WTC11 (cell line): ENCODE measurements around the gene SDF4. TPM values are rescaled to one million over a fixed set of nuclear protein-coding genes. Genes with fewer than 3 reads are reported as not detected.
"Not testable (repeated sequence)": the region's sequence is repeated elsewhere in the genome, so short reads cannot be mapped to it uniquely, and the experiment has no call there.

Source experiments
- ATAC-seq: fragments of 200-7000 bp; cut with Tn5 transposase; 2 replicates; pipeline ENCODE4 v1.10.0; 2021; ENCODE audit warnings: mild to moderate bottlenecking, moderate library complexity
- CTCF ChIA-PET: fragments of 300-600 bp; sonication (Branson Sonifier 250); formaldehyde crosslinking; loops from one replicate; lab custom pipeline; 2021; ENCODE audit warnings: antibody characterized with exemption; lab: Charles Lee
- POLR2A ChIA-PET: fragments of 350-600 bp; sonication (Branson Sonifier 250); formaldehyde crosslinking; loops from one replicate; lab custom pipeline; 2021; ENCODE audit warnings: antibody characterized with exemption; lab: Charles Lee
- DNase-seq: peaks from one replicate; pipeline ENCODE4 v3.0.0; 2021; ENCODE audit warnings: low spot score
- H3K27ac Mint-ChIP-seq: 2 replicates; pipeline ENCODE4 v1.8.0; 2021; ENCODE audit warnings: mixed read lengths
- H3K27me3 Mint-ChIP-seq: 2 replicates; pipeline ENCODE4 v1.8.0; 2021; ENCODE audit warnings: low read depth, mild to moderate bottlenecking, moderate library complexity, mixed read lengths
- H3K36me3 Mint-ChIP-seq: 2 replicates; pipeline ENCODE4 v1.8.0; 2021; ENCODE audit warnings: mixed read lengths
- H3K4me1 Mint-ChIP-seq: 2 replicates; pipeline ENCODE4 v1.8.0; 2022; ENCODE audit warnings: mixed read lengths
- H3K4me3 Mint-ChIP-seq: 2 replicates; pipeline ENCODE4 v1.8.0; 2021; ENCODE audit warnings: mild to moderate bottlenecking, moderate library complexity, mixed read lengths
- H3K9me3 Mint-ChIP-seq: 2 replicates; pipeline ENCODE4 v1.8.0; 2021; ENCODE audit warnings: mixed read lengths
- ESRRA ChIP-seq: sonication (generic); formaldehyde crosslinking; IDR thresholded peaks from 2 replicates; pipeline ENCODE4 v1.8.1; 2022; ENCODE audit warnings: mild to moderate bottlenecking, missing genetic modification reagents, borderline replicate concordance
- FOXJ3 ChIP-seq: sonication (generic); formaldehyde crosslinking; IDR thresholded peaks from 2 replicates; pipeline ENCODE4 v1.9.0; 2021; ENCODE audit warnings: missing genetic modification reagents, mild to moderate bottlenecking, borderline replicate concordance
- HMGA2 ChIP-seq: fragments of 250-450 bp; sonication (Bioruptor Pico); IDR thresholded peaks from 2 replicates; pipeline ENCODE4 v1.4.0; 2021; ENCODE audit warnings: mild to moderate bottlenecking, moderate library complexity
- IRF2 ChIP-seq: sonication (generic); formaldehyde crosslinking; IDR thresholded peaks from 2 replicates; pipeline ENCODE4 v1.8.0; 2022; ENCODE audit warnings: low read depth, missing genetic modification reagents, borderline replicate concordance
- JAZF1 ChIP-seq: fragments of 250-450 bp; sonication (Bioruptor Pico); IDR thresholded peaks from 2 replicates; pipeline ENCODE4 v1.9.0; 2021; ENCODE audit warnings: moderate library complexity, mild to moderate bottlenecking, inconsistent platforms
- KAT7 ChIP-seq: sonication (generic); formaldehyde crosslinking; IDR thresholded peaks from 2 replicates; pipeline ENCODE4 v1.8.1; 2023; ENCODE audit warnings: missing genetic modification reagents, mild to moderate bottlenecking, borderline replicate concordance
- PRRX2 ChIP-seq: fragments of 250-450 bp; sonication (Bioruptor Pico); IDR thresholded peaks from 2 replicates; pipeline ENCODE4 v1.8.0; 2021; ENCODE audit warnings: mild to moderate bottlenecking
- TEAD4 ChIP-seq: sonication (generic); formaldehyde crosslinking; IDR thresholded peaks from 2 replicates; pipeline ENCODE4 v1.8.0; 2022; ENCODE audit warnings: mild to moderate bottlenecking, missing genetic modification reagents
- ZNF232 ChIP-seq: sonication (generic); formaldehyde crosslinking; IDR thresholded peaks from 2 replicates; pipeline ENCODE4 v1.8.0; 2022; ENCODE audit warnings: mild to moderate bottlenecking, missing genetic modification reagents
- ZNF396 ChIP-seq: fragments of 250-450 bp; sonication (Bioruptor Pico); IDR thresholded peaks from 2 replicates; pipeline ENCODE4 v1.8.0; 2021; ENCODE audit warnings: mild to moderate bottlenecking, moderate library complexity, borderline replicate concordance
- ZNF416 ChIP-seq: fragments of 250-450 bp; sonication (Bioruptor Pico); IDR thresholded peaks from 2 replicates; pipeline ENCODE4 v1.9.0; 2021; ENCODE audit warnings: mild to moderate bottlenecking, inconsistent platforms
- total RNA-seq: library from RNA; stranded (reverse); gene quantifications from 3 replicates; pipeline ENCODE4 v1.2.3, GENCODE V29; 2021
- TF ChIP-seq, protein P1 (sequence below): sonication (generic); formaldehyde crosslinking; IDR thresholded peaks from 2 replicates; pipeline ENCODE4 v1.8.1; 2022; ENCODE audit warnings: missing genetic modification reagents, borderline replicate concordance
- TF ChIP-seq, protein P2 (sequence below): fragments of 250-450 bp; sonication (Bioruptor Pico); IDR thresholded peaks from 2 replicates; pipeline ENCODE4 v1.9.0; 2021; ENCODE audit warnings: mild to moderate bottlenecking
- TF ChIP-seq, protein P3 (sequence below): sonication (generic); formaldehyde crosslinking; IDR thresholded peaks from 2 replicates; pipeline ENCODE4 v1.8.0; 2022; ENCODE audit warnings: mild to moderate bottlenecking, missing genetic modification reagents
- TF ChIP-seq, protein P4 (sequence below): sonication (generic); formaldehyde crosslinking; IDR thresholded peaks from 2 replicates; pipeline ENCODE4 v1.8.0; 2022; ENCODE audit warnings: missing genetic modification reagents
- TF ChIP-seq, protein P5 (sequence below): sonication (generic); formaldehyde crosslinking; IDR thresholded peaks from 2 replicates; pipeline ENCODE4 v1.8.1; 2022; ENCODE audit warnings: low read depth, mild to moderate bottlenecking, moderate library complexity, missing genetic modification reagents, borderline replicate concordance

Gene SDF4
- total RNA-seq, 1 experiment from 2014 or later = 101 TPM

DNA sequence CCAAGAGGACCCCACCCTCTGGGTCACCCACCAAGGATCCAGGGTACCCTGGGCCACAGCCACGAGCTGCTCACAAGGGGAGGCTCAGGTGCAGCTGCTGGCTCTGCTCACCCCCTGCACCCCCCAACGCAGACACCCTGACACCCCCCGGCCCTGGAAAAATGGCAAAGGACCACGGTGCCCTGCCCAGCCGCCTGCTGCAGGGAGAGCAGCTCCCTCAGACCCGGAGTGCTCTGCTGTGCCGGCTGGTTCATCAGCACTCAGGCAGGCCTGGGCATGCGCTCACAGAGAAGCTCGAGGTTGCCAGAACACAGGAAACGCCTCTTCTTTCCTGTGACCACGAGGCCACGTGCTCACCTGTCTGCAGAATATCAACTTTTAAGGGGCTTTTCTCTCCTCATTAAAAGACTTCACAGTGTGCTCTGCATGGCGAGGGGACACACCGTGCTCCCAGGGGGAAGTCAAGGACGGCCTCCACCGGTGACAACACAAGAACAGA is 19.0 kb upstream of the SDF4 start:
- Mint-ChIP-seq H3K9me3 (no peaks in the 10 kb centered on the region), H3K4me3 (no peak overlapping the region), H3K36me3 (peaks cover 26% of the 10 kb centered on the region), H3K4me1 (no peaks in the 10 kb centered on the region), H3K27ac (peak overlapping the region; percentile 92), H3K27me3 (no peaks in the 10 kb centered on the region)
- POLR2A ChIA-PET = no interaction called here
- CTCF ChIA-PET = interaction anchor here (0.8 to 1.9 kb wide), 11 partner anchors 11 to 266 kb away, joined by 3 to 9 read pairs (median 4); partner anchors contain the start of gene ISG15
- TF ChIP-seq ESRRA (CRISPR knock-in tag) (no peak), KAT7 (CRISPR knock-in tag) (no peak), TEAD4 (CRISPR knock-in tag) (no peak), ZNF232 (CRISPR knock-in tag) (no peak), ZNF416 (CRISPR knock-in tag) (no peak), HMGA2 (CRISPR knock-in tag) (no peak), PRRX2 (CRISPR knock-in tag) (no peak)
- TF ChIP-seq, protein P1, sequence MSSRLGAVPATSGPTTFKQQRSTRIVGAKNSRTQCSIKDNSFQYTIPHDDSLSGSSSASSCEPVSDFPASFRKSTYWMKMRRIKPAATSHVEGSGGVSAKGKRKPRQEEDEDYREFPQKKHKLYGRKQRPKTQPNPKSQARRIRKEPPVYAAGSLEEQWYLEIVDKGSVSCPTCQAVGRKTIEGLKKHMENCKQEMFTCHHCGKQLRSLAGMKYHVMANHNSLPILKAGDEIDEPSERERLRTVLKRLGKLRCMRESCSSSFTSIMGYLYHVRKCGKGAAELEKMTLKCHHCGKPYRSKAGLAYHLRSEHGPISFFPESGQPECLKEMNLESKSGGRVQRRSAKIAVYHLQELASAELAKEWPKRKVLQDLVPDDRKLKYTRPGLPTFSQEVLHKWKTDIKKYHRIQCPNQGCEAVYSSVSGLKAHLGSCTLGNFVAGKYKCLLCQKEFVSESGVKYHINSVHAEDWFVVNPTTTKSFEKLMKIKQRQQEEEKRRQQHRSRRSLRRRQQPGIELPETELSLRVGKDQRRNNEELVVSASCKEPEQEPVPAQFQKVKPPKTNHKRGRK (CRISPR knock-in tag) = no peak
- TF ChIP-seq, protein P2, sequence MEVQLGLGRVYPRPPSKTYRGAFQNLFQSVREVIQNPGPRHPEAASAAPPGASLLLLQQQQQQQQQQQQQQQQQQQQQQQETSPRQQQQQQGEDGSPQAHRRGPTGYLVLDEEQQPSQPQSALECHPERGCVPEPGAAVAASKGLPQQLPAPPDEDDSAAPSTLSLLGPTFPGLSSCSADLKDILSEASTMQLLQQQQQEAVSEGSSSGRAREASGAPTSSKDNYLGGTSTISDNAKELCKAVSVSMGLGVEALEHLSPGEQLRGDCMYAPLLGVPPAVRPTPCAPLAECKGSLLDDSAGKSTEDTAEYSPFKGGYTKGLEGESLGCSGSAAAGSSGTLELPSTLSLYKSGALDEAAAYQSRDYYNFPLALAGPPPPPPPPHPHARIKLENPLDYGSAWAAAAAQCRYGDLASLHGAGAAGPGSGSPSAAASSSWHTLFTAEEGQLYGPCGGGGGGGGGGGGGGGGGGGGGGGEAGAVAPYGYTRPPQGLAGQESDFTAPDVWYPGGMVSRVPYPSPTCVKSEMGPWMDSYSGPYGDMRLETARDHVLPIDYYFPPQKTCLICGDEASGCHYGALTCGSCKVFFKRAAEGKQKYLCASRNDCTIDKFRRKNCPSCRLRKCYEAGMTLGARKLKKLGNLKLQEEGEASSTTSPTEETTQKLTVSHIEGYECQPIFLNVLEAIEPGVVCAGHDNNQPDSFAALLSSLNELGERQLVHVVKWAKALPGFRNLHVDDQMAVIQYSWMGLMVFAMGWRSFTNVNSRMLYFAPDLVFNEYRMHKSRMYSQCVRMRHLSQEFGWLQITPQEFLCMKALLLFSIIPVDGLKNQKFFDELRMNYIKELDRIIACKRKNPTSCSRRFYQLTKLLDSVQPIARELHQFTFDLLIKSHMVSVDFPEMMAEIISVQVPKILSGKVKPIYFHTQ (CRISPR knock-in tag) = no peak
- TF ChIP-seq, protein P3, sequence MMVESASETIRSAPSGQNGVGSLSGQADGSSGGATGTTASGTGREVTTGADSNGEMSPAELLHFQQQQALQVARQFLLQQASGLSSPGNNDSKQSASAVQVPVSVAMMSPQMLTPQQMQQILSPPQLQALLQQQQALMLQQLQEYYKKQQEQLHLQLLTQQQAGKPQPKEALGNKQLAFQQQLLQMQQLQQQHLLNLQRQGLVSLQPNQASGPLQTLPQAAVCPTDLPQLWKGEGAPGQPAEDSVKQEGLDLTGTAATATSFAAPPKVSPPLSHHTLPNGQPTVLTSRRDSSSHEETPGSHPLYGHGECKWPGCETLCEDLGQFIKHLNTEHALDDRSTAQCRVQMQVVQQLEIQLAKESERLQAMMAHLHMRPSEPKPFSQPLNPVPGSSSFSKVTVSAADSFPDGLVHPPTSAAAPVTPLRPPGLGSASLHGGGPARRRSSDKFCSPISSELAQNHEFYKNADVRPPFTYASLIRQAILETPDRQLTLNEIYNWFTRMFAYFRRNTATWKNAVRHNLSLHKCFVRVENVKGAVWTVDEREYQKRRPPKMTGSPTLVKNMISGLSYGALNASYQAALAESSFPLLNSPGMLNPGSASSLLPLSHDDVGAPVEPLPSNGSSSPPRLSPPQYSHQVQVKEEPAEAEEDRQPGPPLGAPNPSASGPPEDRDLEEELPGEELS = no peak
- ATAC-seq = no peak
- no peak for DNase-seq

DNA sequence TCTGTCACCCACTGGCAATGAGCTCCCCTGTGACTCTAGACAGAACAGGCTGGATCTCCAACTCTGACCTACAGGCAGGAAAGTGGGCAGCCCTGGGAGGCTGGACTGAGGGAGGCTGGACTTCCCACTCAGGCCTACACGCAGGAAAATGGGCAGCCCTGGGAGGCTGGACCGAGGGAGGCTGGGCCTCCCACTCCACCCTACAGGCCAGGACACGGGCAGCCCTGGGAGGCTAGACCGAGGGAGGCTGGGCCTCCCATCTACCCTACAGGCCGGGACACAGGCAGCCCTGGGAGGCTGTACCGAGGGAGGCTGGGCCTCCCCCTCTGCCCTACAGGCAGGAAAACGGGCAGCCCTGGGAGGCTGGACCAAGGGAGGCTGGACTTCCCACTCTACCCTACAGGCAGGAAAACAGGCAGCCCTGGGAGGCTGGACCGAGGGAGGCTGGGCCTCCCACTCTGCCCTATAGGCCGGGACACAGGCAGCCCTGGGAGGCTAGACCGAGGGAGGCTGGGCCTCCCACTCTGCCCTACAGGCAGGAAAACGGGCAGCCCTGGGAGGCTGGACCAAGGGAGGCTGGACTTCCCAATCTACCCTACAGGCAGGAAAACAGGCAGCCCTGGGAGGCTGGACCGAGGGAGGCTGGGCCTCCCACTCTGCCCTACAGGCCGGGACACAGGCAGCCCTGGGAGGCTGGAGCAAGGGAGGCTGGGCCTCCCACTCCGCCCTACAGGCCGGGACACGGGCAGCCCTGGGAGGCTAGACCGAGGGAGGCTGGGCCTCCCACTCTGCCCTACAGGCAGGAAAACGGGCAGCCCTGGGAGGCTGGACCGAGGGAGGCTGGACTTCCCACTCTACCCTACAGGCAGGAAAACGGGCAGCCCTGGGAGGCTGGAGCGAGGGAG is 16.5 kb upstream of the SDF4 start:
- DNase-seq, H3K9me3 Mint-ChIP-seq, H3K36me3 Mint-ChIP-seq, POLR2A ChIA-PET, ATAC-seq, H3K27ac Mint-ChIP-seq, H3K27me3 Mint-ChIP-seq, CTCF ChIA-PET, H3K4me1 Mint-ChIP-seq, H3K4me3 Mint-ChIP-seq: not testable (repeated sequence)

DNA sequence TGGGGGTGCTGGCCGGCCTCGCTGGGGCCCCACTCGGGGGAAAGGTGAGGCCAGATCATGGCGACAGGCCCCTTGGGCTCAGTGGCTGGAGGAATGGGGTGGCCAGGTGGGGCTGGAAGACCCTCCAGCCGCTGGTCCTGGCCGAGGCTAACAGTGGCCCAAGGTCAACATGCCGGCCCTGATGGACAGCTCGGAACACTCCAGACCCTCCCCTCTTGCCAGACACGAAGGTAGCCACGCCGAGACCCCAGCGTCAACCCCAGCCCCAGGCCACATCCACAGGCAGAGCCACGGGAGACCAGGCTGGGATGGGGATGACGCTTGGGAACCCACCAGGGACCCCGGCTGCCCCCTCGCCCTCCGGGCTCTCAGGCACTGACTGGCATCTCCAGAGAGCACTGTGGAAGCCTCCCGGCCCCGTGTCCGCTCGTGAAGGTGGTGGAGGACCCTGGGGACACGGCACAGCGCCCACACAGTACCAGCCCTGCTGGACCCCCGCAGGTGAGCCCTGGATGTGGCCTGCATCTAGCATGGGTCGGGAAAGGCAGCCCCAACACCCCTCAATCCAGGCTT is 15.6 kb upstream of the SDF4 start:
- no peak for ATAC-seq
- ChIA-PET CTCF (interaction anchor here (0.7 to 2.1 kb wide), 4 partner anchors 11 to 244 kb away, joined by 4 to 9 read pairs (median 6); no protein-coding TSS in a partner anchor), POLR2A (interaction anchor here (0.7 kb wide), 1 partner anchor 21 kb away, joined by 4 read pairs; no protein-coding TSS in a partner anchor)
- no peaks in the 10 kb centered on the region for H3K4me1 Mint-ChIP-seq
- H3K4me3 Mint-ChIP-seq = no peak overlapping the region
- peaks cover 2% of the 10 kb centered on the region; the same call in 1 of the 2 replicates for H3K36me3 Mint-ChIP-seq
- H3K27me3 Mint-ChIP-seq = no peaks in the 10 kb centered on the region
- DNase-seq = no peak
- no peaks in the 10 kb centered on the region for H3K9me3 Mint-ChIP-seq
- no peak overlapping the region for H3K27ac Mint-ChIP-seq
- no peak for TF ChIP-seq IRF2
- TF ChIP-seq, protein P4, sequence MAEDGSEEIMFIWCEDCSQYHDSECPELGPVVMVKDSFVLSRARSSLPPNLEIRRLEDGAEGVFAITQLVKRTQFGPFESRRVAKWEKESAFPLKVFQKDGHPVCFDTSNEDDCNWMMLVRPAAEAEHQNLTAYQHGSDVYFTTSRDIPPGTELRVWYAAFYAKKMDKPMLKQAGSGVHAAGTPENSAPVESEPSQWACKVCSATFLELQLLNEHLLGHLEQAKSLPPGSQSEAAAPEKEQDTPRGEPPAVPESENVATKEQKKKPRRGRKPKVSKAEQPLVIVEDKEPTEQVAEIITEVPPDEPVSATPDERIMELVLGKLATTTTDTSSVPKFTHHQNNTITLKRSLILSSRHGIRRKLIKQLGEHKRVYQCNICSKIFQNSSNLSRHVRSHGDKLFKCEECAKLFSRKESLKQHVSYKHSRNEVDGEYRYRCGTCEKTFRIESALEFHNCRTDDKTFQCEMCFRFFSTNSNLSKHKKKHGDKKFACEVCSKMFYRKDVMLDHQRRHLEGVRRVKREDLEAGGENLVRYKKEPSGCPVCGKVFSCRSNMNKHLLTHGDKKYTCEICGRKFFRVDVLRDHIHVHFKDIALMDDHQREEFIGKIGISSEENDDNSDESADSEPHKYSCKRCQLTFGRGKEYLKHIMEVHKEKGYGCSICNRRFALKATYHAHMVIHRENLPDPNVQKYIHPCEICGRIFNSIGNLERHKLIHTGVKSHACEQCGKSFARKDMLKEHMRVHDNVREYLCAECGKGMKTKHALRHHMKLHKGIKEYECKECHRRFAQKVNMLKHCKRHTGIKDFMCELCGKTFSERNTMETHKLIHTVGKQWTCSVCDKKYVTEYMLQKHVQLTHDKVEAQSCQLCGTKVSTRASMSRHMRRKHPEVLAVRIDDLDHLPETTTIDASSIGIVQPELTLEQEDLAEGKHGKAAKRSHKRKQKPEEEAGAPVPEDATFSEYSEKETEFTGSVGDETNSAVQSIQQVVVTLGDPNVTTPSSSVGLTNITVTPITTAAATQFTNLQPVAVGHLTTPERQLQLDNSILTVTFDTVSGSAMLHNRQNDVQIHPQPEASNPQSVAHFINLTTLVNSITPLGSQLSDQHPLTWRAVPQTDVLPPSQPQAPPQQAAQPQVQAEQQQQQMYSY (CRISPR knock-in tag) = no peak
- TF ChIP-seq ZNF396 (CRISPR knock-in tag) = no peak
- TF ChIP-seq, protein P5, sequence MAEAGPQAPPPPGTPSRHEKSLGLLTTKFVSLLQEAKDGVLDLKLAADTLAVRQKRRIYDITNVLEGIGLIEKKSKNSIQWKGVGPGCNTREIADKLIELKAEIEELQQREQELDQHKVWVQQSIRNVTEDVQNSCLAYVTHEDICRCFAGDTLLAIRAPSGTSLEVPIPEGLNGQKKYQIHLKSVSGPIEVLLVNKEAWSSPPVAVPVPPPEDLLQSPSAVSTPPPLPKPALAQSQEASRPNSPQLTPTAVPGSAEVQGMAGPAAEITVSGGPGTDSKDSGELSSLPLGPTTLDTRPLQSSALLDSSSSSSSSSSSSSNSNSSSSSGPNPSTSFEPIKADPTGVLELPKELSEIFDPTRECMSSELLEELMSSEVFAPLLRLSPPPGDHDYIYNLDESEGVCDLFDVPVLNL (CRISPR knock-in tag) = no peak
- TF ChIP-seq FOXJ3 (CRISPR knock-in tag) = no peak
- no peak for TF ChIP-seq JAZF1
